Panc1 (cell line): ENCODE measurements around the gene PAAF1.

ENCODE experiments used
- SIN3A ChIP-seq: IDR thresholded peaks from 2 replicates; pipeline ENCODE4 v1.6.1; 2012; ENCODE audit warnings: low read depth, mild to moderate bottlenecking, low read length, moderate library complexity, borderline replicate concordance; ENCODE audit not compliant: insufficient read depth
- TF ChIP-seq, protein P1 (sequence below): fragments of 450-650 bp; IDR thresholded peaks from 2 replicates; pipeline ENCODE4 v1.5.1; 2017; ENCODE audit warnings: mild to moderate bottlenecking

DNA sequence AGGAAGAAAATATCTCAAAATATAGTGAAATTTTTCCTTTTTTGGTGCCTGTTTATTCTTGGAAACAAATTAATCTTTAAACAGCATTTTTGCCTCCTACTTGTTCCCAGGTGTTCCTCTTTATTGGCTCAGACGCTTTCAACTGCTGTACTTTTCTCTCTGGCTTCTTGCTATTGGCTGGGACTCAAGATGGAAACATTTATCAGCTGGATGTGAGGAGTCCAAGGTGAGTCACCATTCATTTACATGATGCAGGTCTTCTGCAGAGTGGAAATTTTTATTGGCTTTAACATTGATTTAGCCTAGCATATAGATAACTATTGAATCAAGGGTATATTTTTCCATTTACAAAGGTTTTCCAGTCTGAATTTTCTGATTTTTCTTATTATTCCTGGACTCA, 39.6 kb downstream of the PAAF1 start:
- TF ChIP-seq, protein P1, sequence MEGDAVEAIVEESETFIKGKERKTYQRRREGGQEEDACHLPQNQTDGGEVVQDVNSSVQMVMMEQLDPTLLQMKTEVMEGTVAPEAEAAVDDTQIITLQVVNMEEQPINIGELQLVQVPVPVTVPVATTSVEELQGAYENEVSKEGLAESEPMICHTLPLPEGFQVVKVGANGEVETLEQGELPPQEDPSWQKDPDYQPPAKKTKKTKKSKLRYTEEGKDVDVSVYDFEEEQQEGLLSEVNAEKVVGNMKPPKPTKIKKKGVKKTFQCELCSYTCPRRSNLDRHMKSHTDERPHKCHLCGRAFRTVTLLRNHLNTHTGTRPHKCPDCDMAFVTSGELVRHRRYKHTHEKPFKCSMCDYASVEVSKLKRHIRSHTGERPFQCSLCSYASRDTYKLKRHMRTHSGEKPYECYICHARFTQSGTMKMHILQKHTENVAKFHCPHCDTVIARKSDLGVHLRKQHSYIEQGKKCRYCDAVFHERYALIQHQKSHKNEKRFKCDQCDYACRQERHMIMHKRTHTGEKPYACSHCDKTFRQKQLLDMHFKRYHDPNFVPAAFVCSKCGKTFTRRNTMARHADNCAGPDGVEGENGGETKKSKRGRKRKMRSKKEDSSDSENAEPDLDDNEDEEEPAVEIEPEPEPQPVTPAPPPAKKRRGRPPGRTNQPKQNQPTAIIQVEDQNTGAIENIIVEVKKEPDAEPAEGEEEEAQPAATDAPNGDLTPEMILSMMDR = no peak
- no peak for TF ChIP-seq SIN3A
